Bronchial epithelial cell (primary cell): ENCODE results near the gene SYPL2. TPM values are rescaled to one million over a fixed set of nuclear protein-coding genes. Genes with fewer than 3 reads are reported as not detected.

Experiments used
- DNase-seq: peaks from one replicate; pipeline ENCODE4 v3.0.0-alpha.2; 2010; ENCODE audit warnings: low read depth
- FAIRE-seq: peaks from 2 replicates; lab custom pipeline; 2011; peaks lifted over from hg19 to GRCh38; lab: Jason Lieb, UNC
- H3K27me3 ChIP-seq: 2 replicates; pipeline ENCODE4 v1.5.1; 2011; ENCODE audit warnings: low read length; ENCODE audit not compliant: control insufficient read depth, insufficient read depth
- H3K36me3 ChIP-seq: 2 replicates; pipeline ENCODE4 v1.5.1; 2011; ENCODE audit warnings: low read length; ENCODE audit not compliant: control insufficient read depth, insufficient read depth
- H3K4me3 ChIP-seq: 2 replicates; pipeline ENCODE4 v1.5.1; 2011; ENCODE audit warnings: mild to moderate bottlenecking, low read depth, low read length, control low read depth
- CTCF ChIP-seq: IDR thresholded peaks from 2 replicates; pipeline ENCODE4 v1.5.1; 2011; ENCODE audit warnings: mild to moderate bottlenecking, moderate library complexity, low read length, control low read depth, inconsistent platforms; ENCODE audit not compliant: insufficient read depth, severe bottlenecking
- total RNA-seq: library from RNA; depleted of rRNA; stranded (reverse); fragments of >200 nt; gene quantifications from 2 replicates; pipeline ENCODE4 v1.2.1, GENCODE V29; 2014

SYPL2 gene
- total RNA-seq, 1 donor from 2014 or later = not detected

- Histone ChIP-seq H3K27me3 (peaks cover 10% of the 10 kb centered on the region), H3K4me3 (peak overlapping the region; percentile 68), H3K36me3 (peaks cover 6% of the 10 kb centered on the region)
- DNase-seq = no peak
- FAIRE-seq = no peak
- no peak for TF ChIP-seq CTCF
These were observed 18.2 kb downstream of the SYPL2 start for GRCh38 chr1:109484519-109484975.

GRCh38 chr1:109485001-109485400 lies 18.7 kb downstream of the SYPL2 start:
- DNase-seq = no peak
- TF ChIP-seq CTCF = no peak
- Histone ChIP-seq H3K27me3 (peaks cover 10% of the 10 kb centered on the region), H3K4me3 (no peak overlapping the region), H3K36me3 (peaks cover 6% of the 10 kb centered on the region)
- FAIRE-seq = no peak

GRCh38 chr1:109487261-109487660 lies 20.9 kb downstream of the SYPL2 start:
- TF ChIP-seq CTCF = no peak
- Histone ChIP-seq H3K36me3 (peaks cover 8% of the 10 kb centered on the region), H3K27me3 (peaks cover 6% of the 10 kb centered on the region), H3K4me3 (no peak overlapping the region)
- DNase-seq (no peak), FAIRE-seq (no peak)

GRCh38 chr1:109488201-109488600 lies 21.9 kb downstream of the SYPL2 start:
- DNase-seq (no peak), FAIRE-seq (no peak)
- Histone ChIP-seq H3K27me3 (peaks cover 1% of the 10 kb centered on the region), H3K36me3 (peaks cover 8% of the 10 kb centered on the region), H3K4me3 (no peak overlapping the region)
- no peak for TF ChIP-seq CTCF

- DNase-seq (no peak), FAIRE-seq (no peak)
- Histone ChIP-seq H3K27me3 (no peaks in the 10 kb centered on the region), H3K36me3 (peaks cover 8% of the 10 kb centered on the region), H3K4me3 (no peak overlapping the region)
- no peak for TF ChIP-seq CTCF
These were observed 22.4 kb downstream of the SYPL2 start for GRCh38 chr1:109488696-109489095.

- peak; percentile 49 for DNase-seq
- peaks cover 8% of the 10 kb centered on the region for H3K36me3 ChIP-seq
- TF ChIP-seq CTCF = peak; percentile 88
- no peaks in the 10 kb centered on the region for H3K27me3 ChIP-seq
- FAIRE-seq = no peak
- H3K4me3 ChIP-seq = no peak overlapping the region
These were observed 23.9 kb downstream of the SYPL2 start for GRCh38 chr1:109490029-109490933.
